Neuronal stem cell (in vitro differentiated cells): ENCODE measurements around the gene CHAC1.

ENCODE experiments used
- DNase-seq: peaks from one replicate; pipeline ENCODE4 v3.0.0-alpha.2; 2013; ENCODE audit warnings: low spot score
- H2AFZ ChIP-seq: one replicate; pipeline ENCODE4 v1.6.1; 2013; ENCODE audit warnings: mild to moderate bottlenecking, low read length, inconsistent platforms
- H2AK5ac ChIP-seq: 2 replicates; pipeline ENCODE4 v1.6.1; 2013; ENCODE audit warnings: low read depth, mild to moderate bottlenecking, inconsistent platforms, low read length, moderate library complexity, mixed read lengths
- H2BK120ac ChIP-seq: 2 replicates; pipeline ENCODE4 v1.6.1; 2013; ENCODE audit warnings: low read depth, mild to moderate bottlenecking, inconsistent platforms, low read length, moderate library complexity, mixed read lengths
- H2BK12ac ChIP-seq: one replicate; pipeline ENCODE4 v1.6.1; 2013; ENCODE audit warnings: low read length, inconsistent platforms
- H2BK15ac ChIP-seq: 2 replicates; pipeline ENCODE4 v1.6.1; 2013; ENCODE audit warnings: mild to moderate bottlenecking, low read length, inconsistent platforms, mixed read lengths
- H2BK5ac ChIP-seq: one replicate; pipeline ENCODE4 v1.6.1; 2013; ENCODE audit warnings: inconsistent platforms, mild to moderate bottlenecking, low read length, moderate library complexity
- H3K14ac ChIP-seq: one replicate; pipeline ENCODE4 v1.6.1; 2013; ENCODE audit warnings: low read length, inconsistent platforms
- H3K18ac ChIP-seq: 2 replicates; pipeline ENCODE4 v1.6.1; 2013; ENCODE audit warnings: low read length, inconsistent platforms
- H3K23ac ChIP-seq: 2 replicates; pipeline ENCODE4 v1.6.1; 2013; ENCODE audit warnings: low read depth, mild to moderate bottlenecking, mixed read lengths, low read length, inconsistent platforms; ENCODE audit not compliant: poor library complexity
- H3K27ac ChIP-seq: replicated peaks from 3 replicates; pipeline ENCODE4 v1.5.1; 2013; ENCODE audit warnings: low read length, inconsistent platforms
- H3K27me3 ChIP-seq, 3 experiments: 2 replicates each; pipeline ENCODE4 v1.6.1; 2013; ENCODE audit warnings: low read length in 3 of 3, mild to moderate bottlenecking in 2 of 3, inconsistent platforms in 1 of 3, low read depth in 1 of 3, mixed read lengths in 1 of 3, moderate library complexity in 1 of 3; ENCODE audit not compliant: control insufficient read depth in 3 of 3, insufficient read depth in 3 of 3
- H3K36me3 ChIP-seq, 2 donors: replicated peaks in 1 of 2; 2 replicates each; pipeline ENCODE4 v1.6.1; 2013; ENCODE audit warnings: low read length in 2 of 2; ENCODE audit not compliant: control insufficient read depth in 2 of 2, insufficient read depth in 2 of 2
- H3K4ac ChIP-seq: 2 replicates; pipeline ENCODE4 v1.6.1; 2013; ENCODE audit warnings: inconsistent platforms, mild to moderate bottlenecking, low read length, moderate library complexity
- H3K4me1 ChIP-seq, 2 donors: 1 replicate in 1 of 2; 2 replicates in 1 of 2; pipeline ENCODE4 v1.6.1; 2013; ENCODE audit warnings: low read length in 2 of 2, low read depth in 1 of 2; ENCODE audit not compliant: control insufficient read depth in 2 of 2, insufficient read depth in 1 of 2
- H3K4me2 ChIP-seq: one replicate; pipeline ENCODE4 v1.6.1; 2013; ENCODE audit warnings: mild to moderate bottlenecking, low read length, inconsistent platforms; ENCODE audit not compliant: insufficient read depth, poor library complexity, severe bottlenecking
- H3K4me3 ChIP-seq, 2 donors: 2 replicates each; pipeline ENCODE4 v1.5.1; 2013; ENCODE audit warnings: low read length in 2 of 2, mild to moderate bottlenecking in 2 of 2, inconsistent platforms in 1 of 2, moderate library complexity in 1 of 2
- H3K79me1 ChIP-seq: one replicate; pipeline ENCODE4 v1.6.1; 2013; ENCODE audit warnings: low read depth, mild to moderate bottlenecking, inconsistent platforms, low read length, moderate library complexity
- H3K9ac ChIP-seq: one replicate; pipeline ENCODE4 v1.6.1; 2013; ENCODE audit warnings: mild to moderate bottlenecking, low read depth, low read length, inconsistent platforms; ENCODE audit not compliant: poor library complexity
- H3K9me3 ChIP-seq, 2 donors: replicated peaks in 1 of 2; 2 replicates each; pipeline versions ENCODE3 to v1.6.1; 2013; ENCODE audit warnings: low read length in 2 of 2, mild to moderate bottlenecking in 2 of 2, inconsistent platforms in 1 of 2, low read depth in 1 of 2, mixed read lengths in 1 of 2, moderate library complexity in 1 of 2; ENCODE audit not compliant: control insufficient read depth in 2 of 2, insufficient read depth in 1 of 2
- H4K8ac ChIP-seq: one replicate; pipeline ENCODE4 v1.6.1; 2013; ENCODE audit warnings: low read depth, mild to moderate bottlenecking, inconsistent platforms, low read length, moderate library complexity
- H4K91ac ChIP-seq: one replicate; pipeline ENCODE4 v1.6.1; 2013; ENCODE audit warnings: low read length, low read depth, mild to moderate bottlenecking, inconsistent platforms; ENCODE audit not compliant: poor library complexity
- WGBS, 2 donors: extraction: QIAGEN DNeasy Blood & Tissue Kit; methylation state at CpG; one replicate each; pipeline ENCODE4 v1.1.7; 2013; ENCODE audit warnings: missing lambda C conversion rate in 2 of 2, mixed read lengths in 1 of 2; ENCODE audit not compliant: insufficient read length in 2 of 2, insufficient replicate concordance in 1 of 2; ENCODE audit errors: extremely low coverage in 2 of 2; 5-methylcytosine and 5-hydroxymethylcytosine counted together

CHAC1 gene

GRCh38 chr15:40940296-40940801, 12.9 kb upstream of the CHAC1 start:
- peaks cover 10% of the 10 kb centered on the region in 2 donors for H3K4me1 ChIP-seq
- H3K9me3 ChIP-seq, result no peaks in the 10 kb centered on the region
- peak overlapping the region; percentile 36 for H2BK12ac ChIP-seq
- peaks cover 0 to 4% (median 0%) of the 10 kb centered on the region in 3 experiments for H3K27me3 ChIP-seq
- no peak overlapping the region for H2BK120ac ChIP-seq
- H4K91ac ChIP-seq, result no peak overlapping the region
- no peaks in the 10 kb centered on the region for H3K36me3 ChIP-seq
- H3K79me1 ChIP-seq, result no peaks in the 10 kb centered on the region
- WGBS, 2 donors, result no CpG with 5 or more reads among the region's 15 CpGs
- DNase-seq, result no peak
- H2AK5ac ChIP-seq, result peak overlapping the region; percentile 78
- H3K4me3 ChIP-seq, result peak overlapping the region in 1 of 2 donors; percentile 63
- H3K4ac ChIP-seq, result no peak overlapping the region
- no peak overlapping the region for H3K23ac ChIP-seq
- H3K9ac ChIP-seq, result peak overlapping the region; percentile 36
- H3K18ac ChIP-seq, result peak overlapping the region; percentile 32
- no peak overlapping the region for H3K4me2 ChIP-seq
- H2BK5ac ChIP-seq, result no peak overlapping the region
- H4K8ac ChIP-seq, result no peak overlapping the region
- H2BK15ac ChIP-seq, result peak overlapping the region; percentile 92
- H3K14ac ChIP-seq, result peak overlapping the region; percentile 3
- peak overlapping the region; percentile 99 for H2AFZ ChIP-seq
- no peak overlapping the region for H3K27ac ChIP-seq

- Histone ChIP-seq H3K36me3 (no peaks in the 10 kb centered on the region), H2BK120ac (no peak overlapping the region), H3K4me2 (peak overlapping the region; percentile 67), H3K4me1 (peaks cover 10% of the 10 kb centered on the region in 2 donors), H3K79me1 (no peaks in the 10 kb centered on the region), H2BK5ac (peak overlapping the region; percentile 31), H3K9me3 (no peaks in the 10 kb centered on the region), H4K91ac (peak overlapping the region; percentile 94), H2BK12ac (no peak overlapping the region), H3K23ac (peak overlapping the region; percentile 30), H3K9ac (peak overlapping the region; percentile 86), H3K4me3 (peak overlapping the region; percentile 53 to 63), H3K14ac (peak overlapping the region; percentile 50), H4K8ac (peak overlapping the region; percentile 90), H2BK15ac (no peak overlapping the region), H3K27me3 (peaks cover 0 to 4% (median 0%) of the 10 kb centered on the region in 3 experiments), H3K4ac (no peak overlapping the region), H2AK5ac (peak overlapping the region; percentile 30), H3K18ac (peak overlapping the region; percentile 93), H2AFZ (peak overlapping the region; percentile 99), H3K27ac (peak overlapping the region; percentile 64)
- no peak for DNase-seq
- WGBS, 2 donors, result no CpG with 5 or more reads among the region's 7 CpGs
Observed at GRCh38 chr15:40941068-40941527, 12.2 kb upstream of the CHAC1 start.

- H3K4me1 ChIP-seq, result peaks cover 10% of the 10 kb centered on the region in 2 donors
- DNase-seq, result peak; percentile 82
- H3K9me3 ChIP-seq, result no peaks in the 10 kb centered on the region
- peak overlapping the region; percentile 53 to 63 for H3K4me3 ChIP-seq
- H3K79me1 ChIP-seq, result no peaks in the 10 kb centered on the region
- H3K4me2 ChIP-seq, result peak overlapping the region; percentile 67
- H4K8ac ChIP-seq, result peak overlapping the region; percentile 90
- no peak overlapping the region for H3K4ac ChIP-seq
- H3K36me3 ChIP-seq, result no peaks in the 10 kb centered on the region
- peaks cover 0 to 4% (median 0%) of the 10 kb centered on the region in 3 experiments for H3K27me3 ChIP-seq
- WGBS, 2 donors, result no CpG with 5 or more reads among the region's 92 CpGs
- H2BK15ac ChIP-seq, result peak overlapping the region; percentile 31
- peak overlapping the region; percentile 64 for H3K27ac ChIP-seq
- peak overlapping the region; percentile 31 for H2BK5ac ChIP-seq
- H2AFZ ChIP-seq, result peak overlapping the region; percentile 99
- H3K18ac ChIP-seq, result peak overlapping the region; percentile 93
- H2BK12ac ChIP-seq, result no peak overlapping the region
- peak overlapping the region; percentile 94 for H4K91ac ChIP-seq
- H2BK120ac ChIP-seq, result no peak overlapping the region
- peak overlapping the region; percentile 86 for H3K9ac ChIP-seq
- H2AK5ac ChIP-seq, result peak overlapping the region; percentile 12
- peak overlapping the region; percentile 30 for H3K23ac ChIP-seq
- peak overlapping the region; percentile 50 for H3K14ac ChIP-seq
Observed at GRCh38 chr15:40941528-40942336, 11.5 kb upstream of the CHAC1 start.

- H3K27ac ChIP-seq, result no peak overlapping the region
- H3K18ac ChIP-seq, result peak overlapping the region; percentile 91
- H2BK5ac ChIP-seq, result no peak overlapping the region
- peak overlapping the region; percentile 99 for H2AFZ ChIP-seq
- no peak overlapping the region for H2BK15ac ChIP-seq
- H3K9me3 ChIP-seq, result no peaks in the 10 kb centered on the region
- DNase-seq, result no peak
- no peak overlapping the region for H4K91ac ChIP-seq
- H3K4me2 ChIP-seq, result peak overlapping the region; percentile 67
- peaks cover 0 to 4% (median 0%) of the 10 kb centered on the region in 3 experiments for H3K27me3 ChIP-seq
- peak overlapping the region; percentile 0 to 63 for H3K4me3 ChIP-seq
- peak overlapping the region; percentile 12 for H2AK5ac ChIP-seq
- H4K8ac ChIP-seq, result no peak overlapping the region
- no peak overlapping the region for H3K23ac ChIP-seq
- no peak overlapping the region for H3K14ac ChIP-seq
- WGBS, 2 donors, result no CpG with 5 or more reads among the region's 15 CpGs
- peak overlapping the region; percentile 84 for H3K9ac ChIP-seq
- H3K4me1 ChIP-seq, result peaks cover 9 to 10% of the 10 kb centered on the region in 2 donors
- no peaks in the 10 kb centered on the region for H3K36me3 ChIP-seq
- no peak overlapping the region for H2BK120ac ChIP-seq
- no peak overlapping the region for H3K4ac ChIP-seq
- H3K79me1 ChIP-seq, result no peaks in the 10 kb centered on the region
- H2BK12ac ChIP-seq, result no peak overlapping the region
Observed at GRCh38 chr15:40942337-40942854, 10.9 kb upstream of the CHAC1 start.
